AG20443 (cell line): ENCODE results near the gene MSLN.
A peak's percentile ranks its signal among the peaks of the same experiment; 100 is the strongest.

ENCODE experiments used
- DNase-seq: peaks from one replicate; pipeline ENCODE4 v3.0.0; 2012; ENCODE audit warnings: low spot score, mixed read lengths

MSLN gene

DNA sequence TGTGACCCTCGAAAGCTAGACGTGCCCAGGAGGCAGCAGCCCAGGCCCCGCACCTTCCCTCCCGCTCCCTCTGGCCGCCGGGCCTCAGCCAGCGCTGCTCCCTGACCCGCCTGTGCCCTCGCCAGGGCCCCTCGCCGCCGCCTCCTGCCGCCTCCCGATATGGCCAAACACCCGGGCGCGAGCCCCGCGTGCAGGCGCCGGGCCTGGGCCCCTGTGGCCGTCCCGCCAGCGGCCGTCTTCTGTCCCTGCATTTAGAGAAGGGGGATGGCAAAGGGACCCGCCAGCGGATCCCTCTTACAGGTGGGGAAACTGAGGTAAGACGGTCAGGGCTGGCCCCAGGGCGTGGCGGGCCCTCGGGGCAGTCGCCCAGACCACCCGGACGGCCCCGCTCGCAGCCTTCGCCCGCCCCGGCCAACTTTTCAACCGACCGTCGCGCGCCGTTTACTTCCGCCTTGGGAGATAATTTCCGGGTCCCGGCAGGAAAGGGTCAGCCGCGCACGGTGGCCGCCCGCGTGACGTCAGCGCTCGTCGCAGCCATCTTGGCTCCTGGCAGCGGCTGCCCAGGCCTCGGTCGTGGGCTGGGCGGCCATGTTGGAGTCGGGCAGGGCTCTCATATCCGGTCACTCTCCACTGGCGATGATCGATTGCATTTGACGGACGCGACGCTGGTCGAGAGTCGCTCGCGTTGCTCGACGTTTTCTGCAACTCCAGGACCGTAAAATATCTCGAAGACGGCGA is 47.0 kb downstream of the MSLN start:
- peak; percentile 99 for DNase-seq

DNA sequence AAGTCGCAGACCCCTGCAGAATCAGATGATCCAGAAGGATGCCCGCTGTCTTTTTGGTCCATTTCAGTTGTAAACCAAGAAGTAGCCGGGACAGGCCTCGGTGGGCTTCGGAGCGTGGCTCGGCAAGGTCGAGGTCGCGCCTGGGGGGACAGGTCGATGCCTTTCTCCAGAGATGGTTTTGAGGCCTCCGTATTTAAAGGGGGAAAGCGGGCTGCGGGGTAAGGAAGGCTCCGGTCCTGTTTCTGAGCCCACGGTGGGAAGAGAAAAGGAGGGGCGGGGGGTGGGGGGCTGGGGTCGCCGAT is 47.5 kb downstream of the MSLN start:
- no peak for DNase-seq

GRCh38 chr16:813204-813915 is 52.8 kb downstream of the MSLN start:
- DNase-seq, result peak; percentile 85

- no peak for DNase-seq
Measured at GRCh38 chr16:813916-814412, 53.4 kb downstream of the MSLN start.

DNA sequence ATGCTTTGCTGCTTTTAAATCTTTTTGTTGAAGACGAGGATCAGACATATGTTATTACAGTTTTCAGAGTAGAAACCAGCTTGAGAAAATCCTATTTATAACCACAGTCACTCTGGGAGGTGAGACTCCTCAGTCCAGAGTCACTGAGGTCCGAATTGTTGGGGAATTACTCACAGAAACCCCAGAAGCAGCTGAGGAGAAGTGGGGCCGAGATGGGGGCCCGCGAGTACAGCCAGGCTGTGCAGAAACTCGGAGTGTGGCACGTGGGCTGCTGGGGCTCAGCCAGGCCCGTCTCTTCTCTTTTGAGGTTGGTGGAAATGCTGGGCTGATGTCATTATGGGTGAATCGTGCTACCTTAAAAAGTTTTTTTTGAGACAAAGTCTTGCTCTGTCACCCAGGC is 54.4 kb downstream of the MSLN start:
- peak; percentile 71 for DNase-seq

DNA sequence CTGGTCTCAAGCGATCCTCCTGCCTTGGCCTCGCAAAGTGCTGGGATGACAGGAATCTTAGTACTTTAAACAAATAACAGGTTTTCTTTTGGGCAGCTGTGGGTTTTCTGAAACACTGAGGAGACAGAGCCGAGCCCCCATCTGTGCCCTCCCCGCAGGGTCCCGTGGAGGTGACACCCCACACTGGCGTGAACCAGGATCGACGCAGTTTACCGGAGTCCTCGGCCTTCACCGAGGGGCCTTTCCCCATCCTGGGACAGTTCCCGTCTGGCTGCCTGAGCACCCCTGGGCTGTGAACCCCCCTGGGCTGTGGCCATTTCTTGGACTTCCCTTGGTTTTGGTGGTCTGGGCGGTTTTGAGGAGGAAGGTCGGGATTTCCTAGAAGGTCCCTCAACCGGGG is 55.3 kb downstream of the MSLN start:
- no peak for DNase-seq

DNA sequence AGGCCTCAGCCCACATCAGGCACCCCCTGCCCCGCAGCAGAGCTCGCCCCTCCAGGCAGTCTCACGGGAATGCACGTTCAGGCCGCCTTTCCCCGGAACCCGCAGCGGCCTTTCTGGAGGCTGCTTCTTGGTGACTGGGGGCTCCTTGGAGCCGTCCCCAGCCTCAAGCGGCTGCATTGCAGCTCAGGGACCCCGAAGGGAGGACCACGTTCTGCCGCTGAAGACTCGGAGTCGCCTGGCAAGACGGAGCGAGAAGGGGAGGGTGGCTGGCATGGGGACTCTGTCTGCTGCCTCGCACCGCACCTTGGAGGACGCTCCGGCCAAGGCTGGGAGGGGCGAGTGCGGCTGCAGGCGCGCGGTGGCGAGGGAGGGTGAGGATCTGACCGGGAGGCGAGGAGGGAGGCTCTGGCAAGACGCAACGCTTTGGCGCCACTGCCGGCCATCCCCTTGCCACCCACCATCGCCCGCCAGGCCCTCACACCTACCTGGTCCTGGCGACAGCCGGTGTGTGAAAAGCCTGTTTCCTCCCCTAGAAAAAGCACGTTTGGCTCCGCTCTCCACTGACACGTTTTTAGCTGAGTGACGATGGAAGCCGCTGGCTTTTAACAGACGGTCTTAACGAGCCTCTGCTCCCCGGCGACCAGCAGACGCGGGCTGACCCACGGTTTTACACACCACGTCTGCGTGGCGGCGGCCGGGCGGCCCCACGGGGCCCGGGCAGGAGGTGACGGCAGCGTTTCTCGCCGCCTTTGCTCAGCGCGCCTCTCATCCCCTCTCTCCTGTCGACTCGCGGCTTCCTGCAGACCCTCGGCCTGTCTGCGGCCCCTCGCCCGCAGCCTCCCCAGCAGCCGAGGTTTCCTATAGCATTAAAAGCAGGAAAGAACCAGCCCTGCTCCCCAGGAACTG is 56.7 kb downstream of the MSLN start:
- DNase-seq, result no peak

DNA sequence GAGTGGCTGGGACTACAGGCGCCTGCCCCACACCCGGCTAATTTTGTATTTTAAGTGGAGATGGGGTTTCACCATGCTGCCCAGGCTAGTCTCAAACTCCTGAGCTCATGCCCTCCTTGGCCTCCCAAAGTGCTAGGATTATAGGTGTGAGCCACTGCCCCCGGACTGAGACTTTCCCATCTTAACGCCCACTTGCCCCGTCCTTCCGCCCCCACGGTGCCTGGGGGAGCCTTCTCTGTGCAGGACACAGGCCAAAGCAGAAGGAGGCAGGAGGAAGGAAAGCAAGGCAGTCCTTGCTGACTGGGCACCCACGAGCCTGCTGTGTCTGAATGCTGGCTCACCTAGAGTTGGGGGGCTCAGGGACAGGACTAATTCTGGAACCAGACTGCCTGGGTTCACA is 57.6 kb downstream of the MSLN start:
- no peak for DNase-seq
